Activated CD4-positive, alpha-beta T cell treated with anti-CD3 and anti-CD28 coated beads, Interleukin-2, amount 50 U/mL, for 4 hours (primary cell): ENCODE measurements around the gene EML1.

ENCODE experiments used
- DNase-seq, 2 experiments: peaks; one replicate each; pipeline ENCODE4 v3.0.0-alpha.2; 2020

EML1 gene

DNA sequence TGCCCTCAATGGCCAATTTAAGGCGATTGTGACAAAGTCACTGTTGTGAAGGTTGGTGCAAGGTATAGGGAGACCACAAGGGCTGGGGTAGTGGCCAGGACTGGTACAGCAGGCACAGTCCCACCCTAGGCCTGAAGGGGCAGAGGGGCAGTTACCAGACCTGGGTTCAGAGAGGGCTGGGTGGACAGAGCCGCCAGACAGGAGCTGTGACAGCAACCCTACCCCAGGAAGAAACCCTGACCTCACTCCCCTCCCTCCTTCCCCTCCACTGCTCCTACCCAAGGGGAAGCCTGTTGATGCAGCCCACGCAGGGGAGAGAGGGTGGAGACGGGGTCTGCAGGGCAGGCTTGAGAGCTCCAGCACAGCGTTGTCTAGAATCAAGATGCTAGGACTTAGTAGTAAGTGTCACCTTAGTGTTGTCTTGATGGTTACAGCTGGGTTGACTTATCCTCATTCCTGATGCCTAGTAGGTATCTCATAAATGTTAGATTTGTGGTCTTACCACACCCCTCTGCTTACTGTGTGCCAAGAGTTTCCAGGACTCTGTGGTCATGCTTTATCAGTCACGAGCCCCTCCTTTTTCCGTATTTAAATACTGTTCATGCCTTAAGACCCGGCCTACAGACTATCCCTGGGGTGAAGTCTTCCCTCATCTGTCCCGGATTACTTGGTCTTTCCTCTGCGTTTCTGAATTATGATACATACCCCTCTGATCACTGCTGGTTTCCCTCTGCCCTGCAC, 14.4 kb downstream of the EML1 start:
- DNase-seq: no peak

- no peak for DNase-seq
Measured at GRCh38 chr14:99808154-99808505, 14.9 kb downstream of the EML1 start.

DNA sequence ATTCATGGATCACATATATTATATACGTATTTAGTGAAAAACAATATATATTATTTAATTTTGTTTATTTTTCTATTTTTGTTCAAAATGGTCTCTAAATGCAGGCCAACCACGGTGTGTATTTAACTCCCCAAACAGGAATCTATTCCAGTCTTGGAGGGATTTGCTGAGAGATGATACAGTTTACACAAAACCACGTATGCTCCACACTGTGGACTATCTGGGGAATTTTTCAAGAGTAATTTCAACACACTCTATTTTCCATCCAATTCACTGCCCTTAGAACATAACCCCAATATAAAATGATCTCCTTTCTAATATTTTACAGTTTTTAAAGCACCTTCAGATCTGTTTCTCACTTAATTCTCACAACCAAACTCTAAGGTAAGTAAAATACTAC, 15.3 kb downstream of the EML1 start:
- DNase-seq: no peak

GRCh38 chr14:99809360-99809759, 16.1 kb downstream of the EML1 start:
- no peak for DNase-seq

GRCh38 chr14:99809859-99810558, 16.8 kb downstream of the EML1 start:
- no peak for DNase-seq

DNA sequence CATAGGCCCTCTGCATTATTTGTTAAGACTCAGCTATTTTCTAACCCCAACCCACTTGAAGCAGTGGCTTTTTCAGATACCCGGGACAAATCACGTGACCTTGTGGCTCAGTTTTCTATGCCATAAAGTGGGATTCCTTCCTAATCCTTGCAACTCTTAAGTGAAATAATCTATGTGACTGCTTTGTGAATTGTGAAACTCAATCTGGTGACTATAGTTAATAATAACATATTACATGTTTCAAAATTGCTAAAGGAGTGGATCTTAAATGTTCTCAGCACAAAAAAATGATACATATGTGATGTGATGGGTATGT, 17.3 kb downstream of the EML1 start:
- DNase-seq: no peak

DNA sequence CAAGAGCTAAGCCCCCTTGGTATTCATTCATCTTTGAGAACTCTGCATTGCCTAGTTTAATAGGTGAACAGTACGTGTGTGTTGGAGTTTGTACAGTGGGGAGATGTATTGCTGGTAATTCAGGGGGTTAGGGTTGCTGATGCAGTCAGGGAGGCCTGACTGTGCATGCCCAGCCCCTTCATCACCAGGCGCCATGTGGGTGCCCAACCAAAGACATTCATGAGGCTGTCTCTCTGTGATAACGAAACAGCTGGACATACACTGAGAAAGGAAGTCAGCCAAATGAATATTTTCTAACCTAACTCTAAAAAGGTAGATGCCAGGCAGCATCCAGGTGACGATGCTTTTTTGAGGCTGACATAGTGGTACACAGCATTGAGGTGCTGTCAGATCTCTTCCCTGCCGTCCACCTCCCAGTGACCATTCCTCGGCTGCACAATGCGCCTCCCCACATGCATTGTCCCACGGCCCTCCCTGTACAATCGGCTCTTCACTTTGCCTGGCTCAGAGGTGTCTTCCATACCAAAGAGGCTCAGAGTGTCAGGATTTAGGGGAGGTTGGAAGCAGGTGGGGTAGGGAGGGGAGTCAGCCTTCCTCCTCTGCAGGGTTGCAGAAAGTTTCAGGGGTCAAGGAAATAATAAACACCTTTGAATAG, 19.0 kb downstream of the EML1 start:
- no peak for DNase-seq

DNA sequence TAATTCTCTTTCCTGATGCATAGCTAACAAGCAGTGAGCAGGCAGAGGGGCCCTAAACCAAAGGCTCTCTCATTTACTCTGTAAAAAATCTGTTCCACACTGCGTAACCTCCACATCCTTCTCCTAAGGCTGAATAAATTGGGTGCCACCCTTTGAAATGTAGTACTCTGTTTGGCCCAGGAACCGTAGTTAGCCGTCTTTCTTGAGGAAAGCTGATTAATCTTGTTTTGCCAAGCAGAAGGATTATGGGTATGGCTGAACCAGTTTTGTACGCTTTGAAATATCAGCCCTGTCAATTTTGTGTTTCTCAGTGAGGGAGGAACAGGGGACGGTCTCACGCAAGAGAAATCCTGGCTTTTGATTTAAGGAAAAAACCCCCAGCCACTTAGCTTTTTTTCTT, 19.7 kb downstream of the EML1 start:
- no peak for DNase-seq

DNA sequence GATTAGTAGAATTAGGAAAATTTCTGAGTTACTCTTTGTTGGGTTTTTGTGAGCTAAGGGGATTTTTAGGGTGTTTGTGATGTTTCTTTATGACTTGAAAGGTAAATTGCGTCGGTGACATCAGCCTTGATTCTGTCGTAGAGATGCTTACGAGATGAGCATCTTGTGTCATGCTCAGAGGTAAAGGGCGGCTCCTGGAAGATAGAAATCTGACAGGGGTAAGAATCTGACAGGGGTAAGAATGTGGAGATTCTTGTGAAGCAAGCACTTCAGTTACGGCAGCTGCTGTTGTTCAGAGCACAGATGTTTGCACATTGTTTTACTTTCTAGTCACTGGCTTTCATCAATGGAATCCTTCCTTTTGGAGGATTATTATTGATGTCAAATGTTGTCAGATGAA, 22.5 kb downstream of the EML1 start:
- DNase-seq: no peak

DNA sequence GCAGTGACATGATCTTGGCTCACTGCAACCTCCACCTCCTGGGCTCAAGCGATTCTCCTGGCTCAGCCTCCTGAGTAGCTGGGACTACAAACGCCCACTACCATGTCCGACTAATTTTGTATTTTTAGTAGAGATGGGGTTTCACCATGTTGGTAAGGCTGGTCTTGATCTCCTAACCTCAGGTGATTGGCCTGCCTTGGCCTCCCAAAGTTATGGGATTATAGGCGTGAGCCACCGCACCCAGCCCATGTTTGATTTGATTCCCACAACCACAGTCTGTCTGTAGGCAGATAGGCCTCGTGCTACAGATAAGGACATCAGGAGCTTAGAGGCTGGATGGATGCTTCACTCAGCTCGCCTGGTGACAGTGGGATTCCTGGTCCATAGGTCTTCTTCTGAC, 23.0 kb downstream of the EML1 start:
- DNase-seq: no peak

DNA sequence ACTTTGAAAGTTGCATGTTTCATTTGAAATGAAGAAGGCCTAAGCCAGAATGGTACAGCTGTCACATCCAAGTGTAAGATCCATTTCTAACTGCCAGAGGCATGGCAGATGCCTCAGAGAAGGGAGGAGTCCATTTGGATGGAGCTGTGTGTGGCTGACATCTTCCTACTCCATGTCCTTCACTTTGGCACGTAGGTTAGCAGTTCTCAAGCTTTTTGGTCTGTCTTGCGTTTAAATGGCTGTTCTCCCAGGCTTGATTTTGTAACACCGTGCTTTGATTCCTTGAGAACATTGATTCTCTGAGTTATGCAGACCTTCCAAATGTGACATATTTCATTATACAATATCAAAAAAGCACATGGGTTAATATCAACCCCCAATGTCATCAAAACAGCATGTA, 23.4 kb downstream of the EML1 start:
- no peak for DNase-seq

DNA sequence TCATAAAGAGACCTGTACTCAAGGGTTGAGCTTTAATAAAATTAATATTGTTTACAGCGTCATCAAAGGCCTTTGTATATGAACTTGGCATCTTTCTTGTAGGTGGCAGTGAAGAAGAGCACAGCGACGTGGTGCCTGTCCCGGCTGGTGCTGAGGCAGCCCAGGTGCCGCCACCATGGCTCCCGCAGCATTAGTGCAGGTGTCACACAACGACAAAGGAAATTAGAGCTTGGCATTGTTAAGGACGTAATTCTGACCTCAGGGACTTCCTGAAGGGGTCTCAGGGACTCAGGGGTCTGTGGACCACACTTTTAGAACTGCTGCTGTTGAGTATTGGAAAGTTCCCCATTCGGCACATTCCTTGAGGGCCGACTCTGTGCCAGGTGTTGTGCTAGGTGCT, 24.1 kb downstream of the EML1 start:
- no peak for DNase-seq

GRCh38 chr14:99818503-99819036, 25.4 kb downstream of the EML1 start:
- DNase-seq: no peak

DNA sequence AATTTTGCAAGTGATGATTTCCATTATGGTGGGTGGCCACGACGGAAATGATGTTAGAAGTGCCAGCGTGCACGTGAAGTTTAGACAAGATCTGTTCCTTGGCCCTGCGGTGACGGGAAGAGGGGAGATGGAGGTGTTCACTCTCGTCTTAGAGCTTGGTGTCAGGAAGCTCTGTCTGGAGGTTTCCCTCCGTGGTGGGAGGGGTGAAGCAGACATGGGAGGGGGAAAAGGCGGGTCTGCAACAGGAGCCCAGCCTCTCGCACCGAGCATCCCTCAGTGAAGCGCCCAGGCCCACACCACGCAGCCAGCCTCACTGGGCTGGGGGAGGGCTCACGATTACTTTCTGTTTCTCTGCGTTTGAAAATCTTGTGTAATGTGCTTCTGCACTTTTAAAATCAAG, 26.3 kb downstream of the EML1 start:
- DNase-seq: no peak

DNA sequence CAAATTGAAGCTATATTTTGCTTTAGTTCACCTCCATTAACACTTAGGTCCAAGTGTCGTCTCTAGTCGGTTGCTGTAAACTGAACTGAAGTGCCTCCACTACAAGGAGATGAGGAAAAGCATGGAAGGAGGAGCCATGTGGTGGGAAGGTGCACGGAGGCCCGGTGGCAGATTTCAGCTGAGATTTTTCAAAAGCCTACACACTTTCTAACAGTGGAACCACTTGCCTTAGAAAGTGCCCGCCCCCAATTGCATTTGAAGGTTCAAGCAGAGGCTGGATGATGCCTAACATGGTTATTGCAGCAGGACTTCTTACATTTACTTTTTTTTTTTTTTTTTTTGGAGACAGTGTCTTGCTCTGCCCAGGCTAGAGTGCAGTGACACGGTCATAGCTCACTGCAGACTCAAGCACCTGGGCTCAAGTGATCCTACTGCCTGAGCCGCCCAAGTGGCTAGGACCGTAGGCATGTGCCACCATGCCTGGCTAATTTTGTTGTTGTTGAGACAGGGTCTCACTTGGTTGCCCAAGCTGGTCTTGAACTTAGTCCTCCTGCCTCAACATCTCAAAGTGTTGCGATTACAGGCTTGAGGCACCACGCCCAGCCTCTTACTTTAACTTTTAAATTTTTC, 27.6 kb downstream of the EML1 start:
- no peak for DNase-seq

DNA sequence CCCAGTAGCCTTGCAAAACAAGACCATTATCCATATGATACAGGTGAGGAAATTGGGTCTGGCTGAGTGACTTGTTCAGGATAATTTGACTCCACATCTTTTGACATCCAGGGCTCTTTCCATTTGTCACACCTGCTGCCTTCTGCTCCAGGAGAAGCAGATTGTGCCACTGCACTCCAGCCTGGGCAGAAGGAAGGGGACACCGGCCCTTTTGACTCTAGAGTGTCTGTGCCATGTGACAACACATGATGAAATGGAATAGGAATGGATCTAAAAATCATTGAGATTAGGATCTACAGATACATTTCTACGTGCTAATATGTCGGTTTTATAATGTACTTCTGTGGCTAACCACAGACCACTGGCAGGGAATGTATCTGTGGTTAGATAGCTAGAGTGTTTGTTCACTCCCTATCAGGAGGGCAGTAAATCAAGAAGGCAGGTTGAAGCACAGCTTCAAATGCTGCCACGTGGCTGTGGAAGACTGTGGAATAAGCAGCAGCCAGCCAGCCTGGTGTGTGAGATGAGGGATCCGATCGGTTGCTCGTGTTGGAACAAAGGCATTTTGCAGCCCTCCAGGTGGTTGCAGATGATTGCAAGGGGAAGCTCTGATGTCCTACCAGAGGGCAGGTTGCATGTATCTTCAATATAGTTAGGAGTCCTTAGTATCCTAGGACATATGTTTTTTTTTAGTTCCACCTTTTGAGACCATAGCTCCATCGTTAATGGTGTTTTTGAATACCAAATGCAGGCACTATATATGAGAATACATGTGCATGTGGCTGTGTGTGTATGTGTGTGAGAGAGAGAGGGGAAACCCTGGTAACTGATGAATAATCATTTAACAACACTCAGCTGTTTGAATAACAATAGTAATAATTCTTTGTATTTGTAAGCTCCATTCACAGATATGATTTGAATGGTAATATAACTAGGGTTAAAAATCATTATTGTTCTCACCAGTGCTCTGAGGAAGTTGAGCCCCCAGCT, 28.6 kb downstream of the EML1 start:
- no peak for DNase-seq

GRCh38 chr14:99822800-99823455, 29.7 kb downstream of the EML1 start:
- DNase-seq: no peak

DNA sequence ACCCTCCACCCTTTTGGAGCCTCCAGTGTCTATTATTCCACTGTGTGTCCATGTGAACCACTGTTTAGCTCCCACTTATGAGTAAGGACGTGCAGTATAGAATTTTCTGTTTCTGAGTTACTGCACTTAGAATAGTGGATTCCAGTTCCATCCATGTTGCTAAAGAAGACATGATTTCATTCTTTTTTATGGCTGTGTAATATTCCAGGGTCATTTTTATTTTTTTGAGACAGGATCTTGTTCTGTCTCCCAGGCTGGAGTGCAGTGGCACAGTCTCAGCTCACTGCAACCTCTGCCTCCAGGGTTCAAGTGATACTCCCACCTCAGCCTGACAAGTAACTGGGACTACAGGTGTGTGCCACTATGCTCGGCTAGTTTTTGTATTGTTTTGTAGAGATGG, 31.6 kb downstream of the EML1 start:
- DNase-seq: no peak

DNA sequence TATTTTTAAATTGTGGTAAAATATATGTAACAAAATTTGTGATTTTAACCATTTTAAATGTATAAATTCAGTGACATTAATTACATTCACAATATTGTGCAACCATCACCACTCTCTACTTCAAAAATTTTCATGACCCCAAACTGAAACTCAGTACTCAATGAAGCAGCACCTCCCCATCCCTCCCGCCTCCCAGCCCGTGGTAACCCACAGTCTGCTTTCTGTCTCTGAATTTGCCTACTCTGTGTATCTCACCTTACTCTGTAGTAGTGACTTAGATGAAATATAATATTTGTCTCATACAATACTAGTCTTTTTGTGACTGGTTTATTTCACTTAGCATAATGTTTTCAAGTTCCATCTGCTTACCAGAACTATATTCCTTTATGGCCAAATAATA, 36.2 kb downstream of the EML1 start:
- no peak for DNase-seq

GRCh38 chr14:99831303-99831702, 38.1 kb downstream of the EML1 start:
- DNase-seq: no peak

DNA sequence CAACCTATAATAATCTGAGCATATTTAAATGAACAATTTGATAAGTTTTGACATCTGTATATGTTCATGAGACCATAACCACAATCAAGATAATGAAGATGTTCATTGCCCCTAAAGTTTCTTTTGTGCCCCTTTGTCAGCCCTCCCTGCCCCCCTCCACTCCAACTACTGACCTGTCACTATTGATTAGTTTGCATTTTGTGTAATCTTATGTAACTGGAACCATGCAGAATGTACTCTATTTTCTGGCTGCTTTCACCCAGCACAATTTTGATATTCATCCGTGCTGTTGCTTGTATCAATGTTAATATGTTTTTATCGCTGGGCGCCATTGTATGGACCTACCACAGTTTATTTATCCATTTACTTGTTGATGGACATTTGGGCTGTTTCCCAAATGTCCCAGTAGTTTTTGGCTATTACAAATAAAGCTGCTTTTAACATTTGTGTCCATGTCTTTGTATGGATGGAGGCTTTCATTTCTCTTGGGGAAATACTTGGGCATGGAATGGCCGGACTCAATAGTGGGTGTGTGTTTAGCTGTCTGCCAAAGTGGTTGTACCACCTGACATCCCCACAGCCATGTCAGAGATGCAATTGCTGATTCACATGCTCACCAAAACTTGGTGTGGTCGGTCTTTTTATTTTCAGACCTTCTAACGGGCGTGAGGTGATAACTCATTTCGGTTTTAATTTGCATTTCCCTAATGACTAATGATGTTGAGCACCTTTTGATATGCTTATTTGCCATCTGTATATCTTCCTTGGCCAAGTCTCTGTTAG, 38.9 kb downstream of the EML1 start:
- no peak for DNase-seq
